A673 (cell line): ENCODE data around the gene RNF223.

Experiments used
- CTCF ChIP-seq: fragments of 300-800, 200-600 bp; sonication (generic); conservative IDR thresholded peaks from 2 replicates; pipeline ENCODE4 v1.5.1; 2017; ENCODE audit warnings: low read depth, mild to moderate bottlenecking, antibody characterized with exemption, low read length, moderate library complexity, mixed read lengths
- EZH2 ChIP-seq: fragments of 200-600 bp; sonication (generic); IDR thresholded peaks from 2 replicates; pipeline ENCODE4 v1.6.1; 2017; ENCODE audit warnings: borderline replicate concordance, low read depth, mild to moderate bottlenecking, mixed read lengths, antibody characterized with exemption, low read length; ENCODE audit not compliant: poor library complexity, severe bottlenecking

- no peak for TF ChIP-seq CTCF
- no peak for TF ChIP-seq EZH2
Measured at GRCh38 chr1:1041873-1042272, 32.2 kb downstream of the RNF223 start.
